Psoas muscle (tissue), 8 donors: ENCODE data around the gene C13orf46. TPM values are rescaled to one million over a fixed set of nuclear protein-coding genes. Genes with fewer than 3 reads are reported as not detected.

Source experiments
- ATAC-seq, 4 donors: fragments of 200-7000 bp; cut with Tn5 transposase; one replicate each; pipeline ENCODE4 v1.9.1; 2020; ENCODE audit warnings: moderate library complexity in 3 of 4, mild to moderate bottlenecking in 2 of 4
- DNase-seq, 2 donors: peaks; one replicate each; pipeline ENCODE4 v3.0.0-alpha.2; 2020
- H3K27ac ChIP-seq: fragments of 200-600 bp; one replicate; pipeline ENCODE4 v1.8.0; 2022
- H3K27me3 ChIP-seq, 3 donors: fragments of 200-600 bp in 1 of 3; one replicate each; pipeline versions ENCODE4 v1.6.1 to v1.8.0; 2013 to 2022; ENCODE audit warnings: low read length in 2 of 3, mild to moderate bottlenecking in 2 of 3, moderate library complexity in 1 of 3; ENCODE audit not compliant: insufficient read depth in 3 of 3
- H3K36me3 ChIP-seq, 2 donors: fragments of 200-600 bp in 1 of 2; one replicate each; pipeline versions ENCODE4 v1.6.1 to v1.8.0; 2013 to 2022; ENCODE audit warnings: low read depth in 1 of 2, mild to moderate bottlenecking in 1 of 2, moderate library complexity in 1 of 2; ENCODE audit not compliant: insufficient read depth in 1 of 2
- H3K4me1 ChIP-seq: fragments of 200-600 bp; one replicate; pipeline ENCODE4 v1.8.0; 2022
- H3K4me3 ChIP-seq: fragments of 200-600 bp; one replicate; pipeline ENCODE4 v1.8.0; 2022; ENCODE audit warnings: mild to moderate bottlenecking
- H3K9me3 ChIP-seq: fragments of 200-600 bp; one replicate; pipeline ENCODE4 v1.8.0; 2022
- CTCF ChIP-seq: fragments of 200-600 bp; IDR thresholded peaks from one replicate; pipeline ENCODE4 v1.8.0; 2022; ENCODE audit warnings: antibody characterized with exemption
- WGBS, 3 donors: extraction: QIAGEN DNeasy Blood & Tissue Kit; methylation state at CpG; one replicate each; pipeline versions ENCODE4 v1.1.6 to v1.1.7; 2013; 5-methylcytosine and 5-hydroxymethylcytosine counted together
- intact Hi-C, 2 donors: fragments of 100-400 bp; cut with DNase I; formaldehyde crosslinking; loops; one replicate each; pipeline versions ENCODE4 v1.11.0 to v1.14.2; 2022
- polyA plus RNA-seq, 3 donors: library from polyadenylated mRNA; stranded (reverse); fragments of 200-250 nt; gene quantifications; one replicate each; pipeline ENCODE4 v1.2.3, GENCODE V29; 2013
- total RNA-seq, 4 donors: library from RNA; stranded (reverse); fragmentation: NEBNext Ultra II Directional in 2 of 4; extraction: Animal tissue kit (Norgen Biotek cat#: 25700) in 2 of 4; gene quantifications; one replicate each; pipeline versions ENCODE4 v1.2.1 to v1.2.4, GENCODE V29; 2021 to 2023
- donor health status: healthy with polysubstance abuse.
- donor health status: DM: no; HTN: no; CAD: no; lungs with moderate emphysema.
- donor health status: Bipolar disorder and iron deficiency.
- donor health status: healthy.
- donor health status: DM: yes; HTN: yes; CAD: no.
- donor health status: DM: no; HTN: no; CAD: no.
- donor health status: DM: no; HTN: no; CAD: no.
- donor health status: DM: yes; HTN: yes; CAD: no.

C13orf46 gene
- total and polyA plus RNA-seq, 7 donors: 0.14 to 2.5 (median 0.57) TPM; not detected in 1

- no peak for ATAC-seq
- Histone ChIP-seq H3K4me3 (no peak overlapping the region), H3K27ac (no peak overlapping the region), H3K36me3 (no peaks in the 10 kb centered on the region), H3K27me3 (no peaks in the 10 kb centered on the region), H3K4me1 (no peaks in the 10 kb centered on the region), H3K9me3 (no peaks in the 10 kb centered on the region)
- intact Hi-C loops: no loop called here
- TF ChIP-seq CTCF: no peak
- peak; percentile 34 to 48 for DNase-seq
- WGBS, 3 donors: 79 to 92% (median 80%) methylated on average over 11 of the region's 11 CpGs
Observed at GRCh38 chr13:113962386-113962785, 11.5 kb downstream of the C13orf46 start.

GRCh38 chr13:113960276-113960948 is 13.5 kb downstream of the C13orf46 start:
- no peak overlapping the region for H3K27ac ChIP-seq
- WGBS, 3 donors: 82 to 88% (median 86%) methylated on average over 6 of the region's 6 CpGs
- intact Hi-C loops: no loop called here
- no peaks in the 10 kb centered on the region for H3K4me1 ChIP-seq
- no peaks in the 10 kb centered on the region for H3K36me3 ChIP-seq
- no peak overlapping the region for H3K4me3 ChIP-seq
- no peaks in the 10 kb centered on the region for H3K27me3 ChIP-seq
- TF ChIP-seq CTCF: no peak
- no peaks in the 10 kb centered on the region for H3K9me3 ChIP-seq
- no peak for ATAC-seq
- no peak for DNase-seq

- intact Hi-C loops: no loop called here
- no peak overlapping the region for H3K4me3 ChIP-seq
- H3K27me3 ChIP-seq: no peaks in the 10 kb centered on the region
- no peak overlapping the region for H3K27ac ChIP-seq
- H3K4me1 ChIP-seq: no peaks in the 10 kb centered on the region
- TF ChIP-seq CTCF: no peak
- DNase-seq: peak in 1 of 2 donors; percentile 14
- peak; percentile 31 to 75 (median 54) for ATAC-seq
- peaks cover 0 to 4% of the 10 kb centered on the region in 2 donors for H3K36me3 ChIP-seq
- H3K9me3 ChIP-seq: no peaks in the 10 kb centered on the region
- 76 to 86% (median 83%) methylated on average over 1 of the region's 1 CpG for WGBS, 3 donors
Observed at GRCh38 chr13:113959198-113959597, 14.7 kb downstream of the C13orf46 start.

- intact Hi-C loops: no loop called here
- peaks cover 0 to 12% of the 10 kb centered on the region in 2 donors for H3K36me3 ChIP-seq
- peak in 1 of 2 donors; percentile 8 for DNase-seq
- no peaks in the 10 kb centered on the region for H3K9me3 ChIP-seq
- H3K4me3 ChIP-seq: no peak overlapping the region
- H3K4me1 ChIP-seq: no peaks in the 10 kb centered on the region
- no peak for TF ChIP-seq CTCF
- no peak for ATAC-seq
- H3K27me3 ChIP-seq: no peaks in the 10 kb centered on the region
- 94 to 95% (median 94%) methylated on average over 22 of the region's 22 CpGs for WGBS, 3 donors
- no peak overlapping the region for H3K27ac ChIP-seq
Observed at GRCh38 chr13:113958373-113958772, 15.5 kb downstream of the C13orf46 start.

GRCh38 chr13:113956571-113956970 is 17.3 kb downstream of the C13orf46 start:
- DNase-seq: peak in 1 of 2 donors; percentile 34
- intact Hi-C loops: no loop called here
- ATAC-seq: no peak
- no peaks in the 10 kb centered on the region for H3K4me1 ChIP-seq
- H3K4me3 ChIP-seq: no peak overlapping the region
- H3K27ac ChIP-seq: no peak overlapping the region
- TF ChIP-seq CTCF: no peak
- H3K27me3 ChIP-seq: no peaks in the 10 kb centered on the region
- 95 to 96% (median 96%) methylated on average over 12 to 14 of the region's 14 CpGs for WGBS, 3 donors
- H3K9me3 ChIP-seq: no peaks in the 10 kb centered on the region
- H3K36me3 ChIP-seq: peaks cover 0 to 12% of the 10 kb centered on the region in 2 donors
